WI38 (cell line): Measurements from ENCODE around the gene CCDC102B.

Experiments used
- H3K4me3 ChIP-seq: 2 replicates; pipeline ENCODE4 v1.5.1; 2011; ENCODE audit warnings: low read depth, mild to moderate bottlenecking, control low read depth, low read length
- CTCF ChIP-seq: IDR thresholded peaks from 2 replicates; pipeline ENCODE4 v1.5.1; 2012; ENCODE audit warnings: low read depth, mild to moderate bottlenecking, control low read depth, low read length

The CCDC102B gene

DNA sequence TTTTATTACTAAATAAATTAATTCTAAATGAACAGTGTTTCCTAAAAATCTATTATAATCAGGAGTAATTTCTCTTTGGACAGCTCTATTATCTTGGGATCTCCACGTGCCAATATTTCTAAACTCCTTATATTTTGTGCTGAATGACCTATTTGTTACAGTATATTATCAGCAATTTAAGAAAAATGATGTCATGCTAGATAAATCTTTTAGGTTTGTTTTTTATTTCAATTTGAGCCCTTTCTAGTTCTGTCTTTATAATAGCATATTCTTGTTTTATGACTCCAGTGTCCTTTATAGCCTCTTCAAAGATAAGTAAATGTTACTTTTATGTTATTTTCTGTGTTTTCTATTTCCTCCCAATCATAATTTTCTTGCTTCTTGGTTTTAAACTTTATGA is 269.2 kb downstream of the CCDC102B start:
- TF ChIP-seq CTCF: no peak
- no peak overlapping the region for H3K4me3 ChIP-seq

- H3K4me3 ChIP-seq: no peak overlapping the region
- no peak for TF ChIP-seq CTCF
Observed at GRCh38 chr18:69071680-69072079, 273.8 kb downstream of the CCDC102B start.

DNA sequence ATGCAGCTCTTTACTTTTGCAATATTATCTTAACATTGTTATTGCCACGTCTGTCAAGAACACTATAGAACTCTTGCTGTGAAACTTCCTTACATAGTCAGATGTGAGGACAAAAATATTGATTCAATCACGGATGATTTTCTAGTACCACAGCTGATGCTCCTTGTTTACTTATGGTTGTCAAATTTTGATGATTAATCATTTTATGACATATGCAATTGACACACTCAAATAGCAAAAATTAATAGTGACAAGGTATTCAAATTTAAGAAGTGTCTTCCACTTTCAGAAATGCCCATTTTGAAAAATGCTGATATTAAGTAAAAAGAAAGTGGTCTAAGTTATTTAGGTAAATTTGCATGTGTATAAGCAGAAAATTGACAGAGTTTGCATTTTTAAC is 284.0 kb downstream of the CCDC102B start:
- H3K4me3 ChIP-seq: no peak overlapping the region
- no peak for TF ChIP-seq CTCF

GRCh38 chr18:69082499-69082898 is 284.6 kb downstream of the CCDC102B start:
- no peak overlapping the region for H3K4me3 ChIP-seq
- no peak for TF ChIP-seq CTCF

DNA sequence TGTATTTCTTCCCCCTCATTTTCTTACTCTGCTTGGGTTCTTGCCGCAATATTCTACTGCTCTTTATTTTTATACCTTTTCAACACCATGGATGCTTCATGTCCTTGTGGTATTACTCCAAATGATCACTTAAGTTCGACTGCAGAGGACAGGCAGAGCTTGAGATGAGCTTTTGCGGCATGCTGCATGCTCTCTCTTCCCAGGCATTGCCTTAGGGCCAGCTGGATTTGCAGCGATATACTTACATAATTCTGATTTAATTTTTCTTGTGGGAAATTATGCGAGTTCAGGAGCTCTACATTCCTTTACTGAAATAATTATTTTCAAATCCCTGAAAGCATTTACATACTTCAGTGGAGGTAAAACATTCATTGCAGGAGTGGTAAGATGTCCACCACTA is 288.1 kb downstream of the CCDC102B start:
- TF ChIP-seq CTCF: no peak
- no peak overlapping the region for H3K4me3 ChIP-seq

DNA sequence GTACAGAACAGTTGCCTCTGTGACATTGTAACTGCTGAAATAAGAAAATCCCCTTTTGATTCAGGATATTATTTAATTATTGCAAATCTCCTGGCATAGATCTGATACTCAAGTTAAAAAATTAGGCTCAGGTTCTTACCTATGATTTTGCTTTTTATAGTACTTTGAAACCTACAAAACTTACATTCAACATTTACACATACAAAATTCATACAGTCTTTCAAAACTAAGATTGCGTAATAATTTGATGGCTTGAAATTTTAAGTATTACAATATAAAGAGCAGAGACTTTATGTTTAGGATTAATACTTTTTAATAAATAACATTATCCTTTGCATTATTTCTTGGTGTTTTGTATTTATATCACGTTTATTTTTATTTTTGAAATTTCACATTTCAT is 291.1 kb downstream of the CCDC102B start:
- no peak overlapping the region for H3K4me3 ChIP-seq
- TF ChIP-seq CTCF: no peak

DNA sequence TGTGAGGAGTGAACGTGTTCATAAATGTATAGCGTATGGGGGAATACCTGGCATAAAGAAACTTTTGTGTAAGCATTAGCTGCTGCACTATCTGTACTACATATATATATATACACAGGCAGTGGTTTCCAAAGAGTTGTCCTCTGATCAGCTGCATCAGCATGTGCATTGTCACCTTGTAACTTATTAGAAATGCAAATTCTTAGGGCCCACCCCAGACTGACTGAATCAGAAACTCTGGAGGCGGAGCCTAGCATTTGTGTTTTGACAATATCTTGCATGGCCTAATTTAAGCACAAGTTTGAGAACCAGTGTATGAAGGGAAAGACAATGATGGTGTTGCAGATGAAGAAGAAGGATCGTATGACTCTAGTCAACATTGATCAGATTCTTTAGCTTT is 299.5 kb downstream of the CCDC102B start:
- no peak for TF ChIP-seq CTCF
- no peak overlapping the region for H3K4me3 ChIP-seq
